ENCODE data around the gene CSRNP3. TPM values are rescaled to one million over a fixed set of nuclear protein-coding genes. Genes with fewer than 3 reads are reported as not detected.

CSRNP3 gene
- total RNA-seq, 4 donors from 2014 or later: 0.37 to 11.1 (median 3.2) TPM

GRCh38 chr2:165497659-165498317, 28.3 kb downstream of the CSRNP3 start:
- intact Hi-C loops (cut with DNase I; ENCODE audit: low total_unique reads): no loop called here

DNA sequence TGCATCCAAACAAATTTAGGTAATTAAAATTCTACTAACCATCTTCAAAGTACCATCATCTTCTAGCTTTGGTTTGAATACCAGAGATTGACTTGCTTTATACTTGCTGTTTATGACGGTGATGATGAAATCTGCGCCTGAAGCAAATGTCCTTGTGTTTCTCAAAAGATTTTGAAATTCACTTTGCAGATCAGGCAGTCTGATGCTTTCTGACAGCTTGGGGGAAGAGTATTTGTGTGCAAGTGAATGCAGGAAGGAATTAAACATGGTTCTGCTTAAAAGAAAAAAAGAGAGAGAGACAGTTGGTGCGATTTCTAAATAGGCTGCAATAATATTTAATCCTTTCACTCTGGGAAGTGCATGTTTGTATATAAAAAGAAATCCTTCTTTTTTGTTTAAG, 29.6 kb downstream of the CSRNP3 start:
- DNase-seq: no peak
- Histone ChIP-seq H3K4me3 (no peak overlapping the region), H3K9me3 (no peaks in the 10 kb centered on the region), H3K4me1 (no peaks in the 10 kb centered on the region), H3K36me3 (no peaks in the 10 kb centered on the region), H3K27ac (no peak overlapping the region), H3K27me3 (no peaks in the 10 kb centered on the region)
- intact Hi-C loops (cut with DNase I; ENCODE audit: low total_unique reads) (no loop called here), in situ Hi-C loops (cut with MboI; ENCODE audit: low pct_ligation_motif_present in 1 of 4, low pct_unique_long_range_greater_than_20kb in 1 of 4, low sequenced_read_pairs in 3 of 4) (no loop called here)
- TF ChIP-seq, protein P1, sequence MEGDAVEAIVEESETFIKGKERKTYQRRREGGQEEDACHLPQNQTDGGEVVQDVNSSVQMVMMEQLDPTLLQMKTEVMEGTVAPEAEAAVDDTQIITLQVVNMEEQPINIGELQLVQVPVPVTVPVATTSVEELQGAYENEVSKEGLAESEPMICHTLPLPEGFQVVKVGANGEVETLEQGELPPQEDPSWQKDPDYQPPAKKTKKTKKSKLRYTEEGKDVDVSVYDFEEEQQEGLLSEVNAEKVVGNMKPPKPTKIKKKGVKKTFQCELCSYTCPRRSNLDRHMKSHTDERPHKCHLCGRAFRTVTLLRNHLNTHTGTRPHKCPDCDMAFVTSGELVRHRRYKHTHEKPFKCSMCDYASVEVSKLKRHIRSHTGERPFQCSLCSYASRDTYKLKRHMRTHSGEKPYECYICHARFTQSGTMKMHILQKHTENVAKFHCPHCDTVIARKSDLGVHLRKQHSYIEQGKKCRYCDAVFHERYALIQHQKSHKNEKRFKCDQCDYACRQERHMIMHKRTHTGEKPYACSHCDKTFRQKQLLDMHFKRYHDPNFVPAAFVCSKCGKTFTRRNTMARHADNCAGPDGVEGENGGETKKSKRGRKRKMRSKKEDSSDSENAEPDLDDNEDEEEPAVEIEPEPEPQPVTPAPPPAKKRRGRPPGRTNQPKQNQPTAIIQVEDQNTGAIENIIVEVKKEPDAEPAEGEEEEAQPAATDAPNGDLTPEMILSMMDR (IDR thresholded peaks at IDR 0.05): no peak
- TF ChIP-seq POLR2AphosphoS5 (IDR thresholded peaks at IDR 0.05): no peak
- TF ChIP-seq EP300 (IDR thresholded peaks at IDR 0.05; ENCODE audit: low read depth): no peak
- no peak for TF ChIP-seq POLR2A (IDR thresholded peaks at IDR 0.05)
- WGBS, 2 donors (ENCODE audit: low coverage in 1 of 2): 58 to 74% methylated on average over 3 of the region's 3 CpGs

More at GRCh38 chr2:165497659-165498317, 28.3 kb downstream of the CSRNP3 start:
- no peak for TF ChIP-seq POLR2AphosphoS5 (IDR thresholded peaks at IDR 0.05)
- no peaks in the 10 kb centered on the region for H3K9me3 ChIP-seq
- H3K4me3 ChIP-seq: no peak overlapping the region
- in situ Hi-C loops (cut with MboI; ENCODE audit: low pct_ligation_motif_present in 1 of 4, low pct_unique_long_range_greater_than_20kb in 1 of 4, low sequenced_read_pairs in 3 of 4): no loop called here
- no peaks in the 10 kb centered on the region for H3K27me3 ChIP-seq
- H3K27ac ChIP-seq: no peak overlapping the region
- whole genome bisulfite sequencing, 2 donors (ENCODE audit: low coverage in 1 of 2): 66 to 71% methylated on average over 3 of the region's 3 CpGs
- H3K36me3 ChIP-seq: no peaks in the 10 kb centered on the region
- DNase-seq: no peak
- H3K4me1 ChIP-seq: no peaks in the 10 kb centered on the region

- no peak for DNase-seq
- Histone ChIP-seq H3K27me3 (no peaks in the 10 kb centered on the region), H3K4me3 (no peak overlapping the region), H3K4me1 (no peaks in the 10 kb centered on the region), H3K36me3 (no peaks in the 10 kb centered on the region), H3K9me3 (no peaks in the 10 kb centered on the region), H3K27ac (no peak overlapping the region)
- TF ChIP-seq, protein P1 (IDR thresholded peaks at IDR 0.05): no peak
- TF ChIP-seq EP300 (IDR thresholded peaks at IDR 0.05; ENCODE audit: low read depth) (no peak), POLR2A (IDR thresholded peaks at IDR 0.05) (no peak), POLR2AphosphoS5 (IDR thresholded peaks at IDR 0.05) (no peak)
- WGBS, 2 donors (ENCODE audit: low coverage in 1 of 2): 94 to 95% methylated on average over 2 of the region's 2 CpGs
- in situ Hi-C loops (cut with MboI; ENCODE audit: low pct_ligation_motif_present in 1 of 4, low pct_unique_long_range_greater_than_20kb in 1 of 4, low sequenced_read_pairs in 3 of 4) (no loop called here), intact Hi-C loops (cut with DNase I; ENCODE audit: low total_unique reads) (no loop called here)
Measured at GRCh38 chr2:165500001-165500400, 30.5 kb downstream of the CSRNP3 start.

DNA sequence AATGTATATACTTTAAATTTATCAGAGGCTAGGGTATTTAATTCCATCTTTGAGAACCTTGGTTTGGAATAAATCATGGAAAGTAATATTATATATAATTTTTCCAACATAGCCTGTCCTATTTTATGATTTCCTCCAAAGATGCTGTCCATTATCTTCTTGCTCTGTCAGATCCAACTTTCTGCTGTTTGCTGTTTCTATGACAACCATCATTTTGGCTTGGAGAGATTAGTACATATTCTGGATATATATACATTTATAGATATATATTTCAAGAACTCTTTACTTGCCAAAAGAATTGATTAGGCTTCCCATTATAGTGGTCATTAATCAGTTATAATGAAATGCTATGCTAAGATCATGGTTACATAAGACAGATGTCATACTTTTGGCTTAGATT, 31.3 kb downstream of the CSRNP3 start:
- no peaks in the 10 kb centered on the region for H3K36me3 ChIP-seq
- intact Hi-C loops (cut with DNase I; ENCODE audit: low total_unique reads): no loop called here

More for the DNA sequence above, 31.3 kb downstream of the CSRNP3 start:
- Histone ChIP-seq H3K9me3 (no peaks in the 10 kb centered on the region), H3K4me3 (no peak overlapping the region), H3K27me3 (no peaks in the 10 kb centered on the region), H3K4me1 (no peaks in the 10 kb centered on the region), H3K27ac (no peak overlapping the region)
- no peak for TF ChIP-seq POLR2A (IDR thresholded peaks at IDR 0.05)
- no peak for TF ChIP-seq EP300 (IDR thresholded peaks at IDR 0.05; ENCODE audit: low read depth)
- TF ChIP-seq POLR2AphosphoS5 (IDR thresholded peaks at IDR 0.05): no peak
- TF ChIP-seq, protein P1 (IDR thresholded peaks at IDR 0.05): no peak
- DNase-seq: no peak
- in situ Hi-C loops (cut with MboI; ENCODE audit: low pct_ligation_motif_present in 1 of 4, low pct_unique_long_range_greater_than_20kb in 1 of 4, low sequenced_read_pairs in 3 of 4): no loop called here
